MCF 10A (cell line): Measurements from ENCODE around the gene CPNE8. TPM values are rescaled to one million over a fixed set of nuclear protein-coding genes. Genes with fewer than 3 reads are reported as not detected.

ENCODE experiments used
- BruUV-seq: library from RNA; stranded (reverse); fragments of 400-500 nt; replicated peaks from 2 replicates; lab custom pipeline; 2021; lab: Mats Ljungman, UMichigan
- CTCF ChIA-PET: fragments of 300-600 bp; sonication (Branson Sonifier 250); formaldehyde crosslinking; extraction: SDS; loops from one replicate; lab custom pipeline; 2021; ENCODE audit warnings: antibody characterized with exemption, inconsistent platforms; lab: Yijun Ruan, JAX
- POLR2A ChIA-PET: fragments of 300-600, 350-650 bp; sonication (Branson Sonifier 250); formaldehyde crosslinking; extraction: SDS; loops from one replicate; lab custom pipeline; 2020; ENCODE audit warnings: antibody characterized with exemption, inconsistent platforms; lab: Yijun Ruan, JAX
- DNase-seq: peaks from one replicate; pipeline ENCODE4 v3.0.0-alpha.2; 2018; ENCODE audit not compliant: unreplicated experiment
- H3K27ac Mint-ChIP-seq: one replicate; pipeline ENCODE4 v1.8.0; 2022; ENCODE audit warnings: mild to moderate bottlenecking, low read depth, mixed read lengths; ENCODE audit not compliant: unreplicated experiment
- H3K27me3 Mint-ChIP-seq: one replicate; pipeline ENCODE4 v1.8.0; 2022; ENCODE audit warnings: mixed read lengths; ENCODE audit not compliant: insufficient read depth, unreplicated experiment
- H3K36me3 Mint-ChIP-seq: one replicate; pipeline ENCODE4 v1.8.0; 2022; ENCODE audit warnings: mild to moderate bottlenecking, moderate library complexity, mixed read lengths; ENCODE audit not compliant: insufficient read depth, unreplicated experiment
- H3K4me1 Mint-ChIP-seq: one replicate; pipeline ENCODE4 v1.8.0; 2022; ENCODE audit warnings: mixed read lengths; ENCODE audit not compliant: insufficient read depth, unreplicated experiment
- H3K4me3 Mint-ChIP-seq: one replicate; pipeline ENCODE4 v1.8.0; 2022; ENCODE audit warnings: mild to moderate bottlenecking, moderate library complexity, mixed read lengths; ENCODE audit not compliant: unreplicated experiment
- H3K9me3 Mint-ChIP-seq: one replicate; pipeline ENCODE4 v1.8.0; 2022; ENCODE audit warnings: mixed read lengths; ENCODE audit not compliant: unreplicated experiment
- CTCF ChIP-seq: fragments of 200-600 bp; IDR thresholded peaks from one replicate; pipeline ENCODE4 v1.8.0; 2022; ENCODE audit warnings: antibody characterized with exemption, mild to moderate bottlenecking; ENCODE audit not compliant: unreplicated experiment
- intact Hi-C: fragments of 100-400 bp; cut with micrococcal nuclease; formaldehyde crosslinking; loops from 2 replicates; pipeline ENCODE4 v1.14.1; 2022
- total RNA-seq: library from RNA; stranded (reverse); gene quantifications from 2 replicates; pipeline ENCODE4 v1.2.3, GENCODE V29; 2022

Gene CPNE8
- total RNA-seq, 1 experiment from 2014 or later = 17.0 TPM

GRCh38 chr12:38720661-38721060, 184.7 kb downstream of the CPNE8 start:
- H3K4me3 Mint-ChIP-seq = no peak overlapping the region
- POLR2A ChIA-PET = interaction anchor here (0.6 kb wide), 1 partner anchor 71 kb away, joined by 3 read pairs; no protein-coding TSS in a partner anchor
- TF ChIP-seq CTCF = no peak
- peak overlapping the region; percentile 54 for H3K27ac Mint-ChIP-seq
- CTCF ChIA-PET = no interaction called here
- no peaks in the 10 kb centered on the region for H3K27me3 Mint-ChIP-seq
- peaks cover 11% of the 10 kb centered on the region for H3K9me3 Mint-ChIP-seq
- DNase-seq = no peak
- BruUV-seq = no TSS peak
- peaks cover 15% of the 10 kb centered on the region for H3K36me3 Mint-ChIP-seq
- intact Hi-C loops = no loop called here
- H3K4me1 Mint-ChIP-seq = no peaks in the 10 kb centered on the region

- ChIA-PET CTCF (no interaction called here), POLR2A (no interaction called here)
- Mint-ChIP-seq H3K4me3 (no peak overlapping the region), H3K4me1 (peaks cover 6% of the 10 kb centered on the region), H3K36me3 (no peaks in the 10 kb centered on the region), H3K9me3 (peaks cover 13% of the 10 kb centered on the region), H3K27me3 (no peaks in the 10 kb centered on the region), H3K27ac (peak overlapping the region; percentile 18)
- intact Hi-C loops = no loop called here
- no peak for TF ChIP-seq CTCF
- no TSS peak for BruUV-seq
- no peak for DNase-seq
Observed at GRCh38 chr12:38713294-38713693, 192.1 kb downstream of the CPNE8 start.

GRCh38 chr12:38711054-38711453, 194.3 kb downstream of the CPNE8 start:
- BruUV-seq = no TSS peak
- DNase-seq = no peak
- peaks cover 6% of the 10 kb centered on the region for H3K9me3 Mint-ChIP-seq
- POLR2A ChIA-PET = interaction anchor here (0.7 kb wide), 1 partner anchor 199 kb away, joined by 4 read pairs; no protein-coding TSS in a partner anchor
- intact Hi-C loops = no loop called here
- no peaks in the 10 kb centered on the region for H3K36me3 Mint-ChIP-seq
- H3K4me3 Mint-ChIP-seq = no peak overlapping the region
- H3K4me1 Mint-ChIP-seq = peaks cover 6% of the 10 kb centered on the region
- no peaks in the 10 kb centered on the region for H3K27me3 Mint-ChIP-seq
- CTCF ChIA-PET = no interaction called here
- H3K27ac Mint-ChIP-seq = peak overlapping the region; percentile 79
- TF ChIP-seq CTCF = no peak

GRCh38 chr12:38708466-38708865, 196.9 kb downstream of the CPNE8 start:
- Mint-ChIP-seq H3K9me3 (no peaks in the 10 kb centered on the region), H3K4me3 (no peak overlapping the region), H3K4me1 (peaks cover 6% of the 10 kb centered on the region), H3K27ac (no peak overlapping the region), H3K27me3 (no peaks in the 10 kb centered on the region), H3K36me3 (no peaks in the 10 kb centered on the region)
- TF ChIP-seq CTCF = no peak
- DNase-seq = no peak
- ChIA-PET POLR2A (interaction anchor here (1.7 kb wide), 1 partner anchor 10 kb away, joined by 4 read pairs; no protein-coding TSS in a partner anchor), CTCF (interaction anchor here (0.7 kb wide), 1 partner anchor 27 kb away, joined by 4 read pairs; no protein-coding TSS in a partner anchor)
- intact Hi-C loops = no loop called here
- BruUV-seq = no TSS peak
